GM06990 (cell line): ENCODE measurements around the gene CLDN18.

ENCODE experiments used
- DNase-seq: peaks from one replicate; pipeline ENCODE4 v3.0.0-alpha.2; 2011; ENCODE audit not compliant: insufficient read length; ENCODE audit errors: extremely low read depth
- H3K27me3 ChIP-seq: replicated peaks from 2 replicates; pipeline ENCODE4 v1.6.0; 2011; ENCODE audit warnings: low read length; ENCODE audit not compliant: control insufficient read depth, insufficient read depth
- H3K36me3 ChIP-seq: 2 replicates; pipeline ENCODE4 v1.5.1; 2011; ENCODE audit warnings: low read length; ENCODE audit not compliant: control insufficient read depth, insufficient read depth
- H3K4me3 ChIP-seq: replicated peaks from 2 replicates; pipeline ENCODE4 v1.5.1; 2011; ENCODE audit warnings: low read depth, mild to moderate bottlenecking, control low read depth, low read length
- CTCF ChIP-seq: IDR thresholded peaks from 2 replicates; pipeline ENCODE4 v1.5.1; 2011; ENCODE audit warnings: low read length, control low read depth, mild to moderate bottlenecking, inconsistent platforms; ENCODE audit not compliant: insufficient read depth, poor library complexity, severe bottlenecking

The CLDN18 gene

GRCh38 chr3:138047596-138048158 is 37.7 kb downstream of the CLDN18 start:
- H3K27me3 ChIP-seq, result no peaks in the 10 kb centered on the region
- DNase-seq, result no peak
- no peak overlapping the region for H3K4me3 ChIP-seq
- TF ChIP-seq CTCF, result no peak
- H3K36me3 ChIP-seq, result no peaks in the 10 kb centered on the region

GRCh38 chr3:138049157-138049919 is 39.4 kb downstream of the CLDN18 start:
- H3K27me3 ChIP-seq, result no peaks in the 10 kb centered on the region
- no peak for DNase-seq
- no peaks in the 10 kb centered on the region for H3K36me3 ChIP-seq
- H3K4me3 ChIP-seq, result no peak overlapping the region
- TF ChIP-seq CTCF, result peak; percentile 30

- Histone ChIP-seq H3K27me3 (no peaks in the 10 kb centered on the region), H3K4me3 (no peak overlapping the region), H3K36me3 (no peaks in the 10 kb centered on the region)
- TF ChIP-seq CTCF, result peak; percentile 82
- no peak for DNase-seq
These were observed 42.2 kb downstream of the CLDN18 start for GRCh38 chr3:138051947-138052802.

GRCh38 chr3:138054057-138054456 is 44.1 kb downstream of the CLDN18 start:
- no peak overlapping the region for H3K4me3 ChIP-seq
- no peaks in the 10 kb centered on the region for H3K27me3 ChIP-seq
- TF ChIP-seq CTCF, result no peak
- no peaks in the 10 kb centered on the region for H3K36me3 ChIP-seq
- DNase-seq, result no peak

GRCh38 chr3:138057384-138057783 is 47.4 kb downstream of the CLDN18 start:
- DNase-seq, result no peak
- H3K4me3 ChIP-seq, result no peak overlapping the region
- no peaks in the 10 kb centered on the region for H3K36me3 ChIP-seq
- no peak for TF ChIP-seq CTCF
- no peaks in the 10 kb centered on the region for H3K27me3 ChIP-seq
